ENCODE data around the gene SCEL. TPM values are rescaled to one million over a fixed set of nuclear protein-coding genes. Genes with fewer than 3 reads are reported as not detected.
A peak's percentile ranks its signal among the peaks of the same experiment; 100 is the strongest.

The SCEL gene
- total RNA-seq, 1 donor from 2014 or later, result 0.27 TPM

DNA sequence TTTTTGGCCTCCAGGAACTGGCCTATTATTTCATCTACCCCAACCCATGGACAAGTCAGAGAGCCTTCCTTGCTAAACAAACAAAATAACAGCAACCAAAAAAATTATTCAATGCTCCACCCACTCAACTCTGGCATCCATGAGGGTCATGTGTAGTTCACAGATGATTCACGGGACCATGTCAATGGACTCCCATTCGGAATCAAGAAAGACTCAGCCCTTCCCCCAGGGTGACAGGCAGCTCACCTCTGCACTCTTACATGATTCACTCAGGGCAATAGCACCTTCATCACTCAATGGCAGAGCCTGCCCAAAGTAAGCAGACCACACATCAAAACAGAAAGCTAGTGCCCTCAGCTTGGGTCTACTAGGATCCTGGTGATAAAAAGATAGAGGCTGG lies 14.3 kb upstream of the SCEL start:
- Histone ChIP-seq H3K36me3 (ENCODE audit: insufficient read depth, low read length) (no peaks in the 10 kb centered on the region), H2AFZ (ENCODE audit: low read depth, low read length) (no peak overlapping the region), H3K9me3 (ENCODE audit: insufficient read depth, low read depth, low read length) (no peaks in the 10 kb centered on the region), H3K9ac (ENCODE audit: low read length) (no peak overlapping the region), H3K4me2 (ENCODE audit: low read length) (peak overlapping the region; percentile 62), H4K20me1 (ENCODE audit: insufficient read depth, low read length) (no peaks in the 10 kb centered on the region), H3K27me3 (ENCODE audit: insufficient read depth, low read length) (no peaks in the 10 kb centered on the region), H3K79me2 (ENCODE audit: insufficient read depth, low read length) (no peaks in the 10 kb centered on the region), H3K4me3 (ENCODE audit: insufficient read depth, low read depth, low read length) (no peak overlapping the region), H3K4me1 (ENCODE audit: insufficient read depth, low read length) (peaks cover 20% of the 10 kb centered on the region), H3K27ac (ENCODE audit: low read depth, low read length) (no peak overlapping the region)
- H3K36me3 Mint-ChIP-seq (ENCODE audit: low read depth, unreplicated experiment), result no peaks in the 10 kb centered on the region
- peak overlapping the region; percentile 42 for H3K27ac Mint-ChIP-seq (ENCODE audit: unreplicated experiment)
- H3K9me3 Mint-ChIP-seq (ENCODE audit: unreplicated experiment), result no peaks in the 10 kb centered on the region
- no peak for FAIRE-seq
- H3K4me1 Mint-ChIP-seq (ENCODE audit: low read depth, unreplicated experiment), result peaks cover 14% of the 10 kb centered on the region
- peak; percentile 38 for DNase-seq (ENCODE audit: low read depth)
- no peak overlapping the region for H3K4me3 Mint-ChIP-seq (ENCODE audit: unreplicated experiment)
- no peak for TF ChIP-seq EZH2 (IDR thresholded peaks at IDR 0.05; ENCODE audit: insufficient read depth, low read length)
- no peak for TF ChIP-seq CTCF (IDR thresholded peaks at IDR 0.05; ENCODE audit: insufficient read depth, low read depth, low read length)
- H3K27me3 Mint-ChIP-seq (ENCODE audit: low read depth, unreplicated experiment), result no peaks in the 10 kb centered on the region

DNA sequence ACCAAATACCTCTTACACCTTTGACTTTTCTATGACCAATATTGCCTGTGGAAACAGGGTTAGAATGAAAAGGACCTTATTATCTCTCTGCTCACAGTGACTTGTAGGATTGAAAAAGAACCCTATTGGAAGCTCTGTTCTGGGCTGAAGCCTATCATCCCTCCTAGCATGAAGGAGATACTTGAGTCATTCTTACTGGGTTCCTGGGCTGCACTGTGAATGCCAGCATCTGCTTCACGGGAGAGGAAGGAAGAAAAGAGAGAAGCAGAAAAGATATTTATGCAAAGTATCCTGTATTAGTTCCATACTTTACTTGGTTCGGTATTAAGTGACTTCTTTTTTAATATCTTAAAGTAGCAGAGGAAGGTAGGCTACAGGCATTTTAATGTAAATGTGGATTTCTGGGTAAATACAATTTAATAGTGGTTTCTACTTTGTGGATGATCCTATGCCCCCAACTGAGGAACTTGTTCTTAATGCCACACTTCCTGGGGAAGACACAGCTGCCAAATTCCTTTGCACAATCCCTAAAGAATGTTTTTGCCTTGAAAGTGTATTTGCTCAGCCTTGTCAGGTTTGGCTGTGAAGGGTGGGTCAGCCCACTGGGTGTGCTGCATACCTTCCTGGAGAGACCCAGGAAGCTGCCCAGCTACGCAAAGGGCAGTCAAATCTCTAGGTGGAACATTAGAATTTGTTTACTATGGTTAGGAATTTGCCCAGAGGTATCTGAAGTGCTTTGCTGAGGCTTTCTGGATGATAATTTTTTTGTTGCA lies 13.7 kb upstream of the SCEL start:
- Histone ChIP-seq H4K20me1 (ENCODE audit: insufficient read depth, low read length) (no peaks in the 10 kb centered on the region), H2AFZ (ENCODE audit: low read depth, low read length) (no peak overlapping the region), H3K27ac (ENCODE audit: low read depth, low read length) (no peak overlapping the region), H3K4me3 (ENCODE audit: insufficient read depth, low read depth, low read length) (no peak overlapping the region), H3K79me2 (ENCODE audit: insufficient read depth, low read length) (no peaks in the 10 kb centered on the region), H3K9ac (ENCODE audit: low read length) (no peak overlapping the region), H3K27me3 (ENCODE audit: insufficient read depth, low read length) (no peaks in the 10 kb centered on the region), H3K9me3 (ENCODE audit: insufficient read depth, low read depth, low read length) (no peaks in the 10 kb centered on the region), H3K4me2 (ENCODE audit: low read length) (peak overlapping the region; percentile 62), H3K36me3 (ENCODE audit: insufficient read depth, low read length) (no peaks in the 10 kb centered on the region), H3K4me1 (ENCODE audit: insufficient read depth, low read length) (peaks cover 16% of the 10 kb centered on the region)
- TF ChIP-seq CTCF (IDR thresholded peaks at IDR 0.05; ENCODE audit: insufficient read depth, low read depth, low read length) (no peak), EZH2 (IDR thresholded peaks at IDR 0.05; ENCODE audit: insufficient read depth, low read length) (no peak)
- DNase-seq (ENCODE audit: low read depth), result peak; percentile 69
- H3K27ac Mint-ChIP-seq (ENCODE audit: unreplicated experiment), result peak overlapping the region; percentile 42
- H3K9me3 Mint-ChIP-seq (ENCODE audit: unreplicated experiment), result no peaks in the 10 kb centered on the region
- FAIRE-seq, result no peak
- no peaks in the 10 kb centered on the region for H3K27me3 Mint-ChIP-seq (ENCODE audit: low read depth, unreplicated experiment)
- peaks cover 14% of the 10 kb centered on the region for H3K4me1 Mint-ChIP-seq (ENCODE audit: low read depth, unreplicated experiment)
- H3K4me3 Mint-ChIP-seq (ENCODE audit: unreplicated experiment), result no peak overlapping the region
- H3K36me3 Mint-ChIP-seq (ENCODE audit: low read depth, unreplicated experiment), result no peaks in the 10 kb centered on the region

GRCh38 chr13:77522444-77522843 lies 13.1 kb upstream of the SCEL start:
- no peaks in the 10 kb centered on the region for H4K20me1 ChIP-seq (ENCODE audit: insufficient read depth, low read length)
- H3K79me2 ChIP-seq (ENCODE audit: insufficient read depth, low read length), result no peaks in the 10 kb centered on the region
- Mint-ChIP-seq H3K27me3 (ENCODE audit: low read depth, unreplicated experiment) (no peaks in the 10 kb centered on the region), H3K4me3 (ENCODE audit: unreplicated experiment) (no peak overlapping the region), H3K36me3 (ENCODE audit: low read depth, unreplicated experiment) (no peaks in the 10 kb centered on the region), H3K4me1 (ENCODE audit: low read depth, unreplicated experiment) (peaks cover 14% of the 10 kb centered on the region), H3K27ac (ENCODE audit: unreplicated experiment) (no peak overlapping the region), H3K9me3 (ENCODE audit: unreplicated experiment) (no peaks in the 10 kb centered on the region)
- no peaks in the 10 kb centered on the region for H3K9me3 ChIP-seq (ENCODE audit: insufficient read depth, low read depth, low read length)
- H3K9ac ChIP-seq (ENCODE audit: low read length), result no peak overlapping the region
- no peaks in the 10 kb centered on the region for H3K27me3 ChIP-seq (ENCODE audit: insufficient read depth, low read length)
- H2AFZ ChIP-seq (ENCODE audit: low read depth, low read length), result no peak overlapping the region
- FAIRE-seq, result no peak
- no peak for DNase-seq (ENCODE audit: low read depth)
- H3K36me3 ChIP-seq (ENCODE audit: insufficient read depth, low read length), result no peaks in the 10 kb centered on the region
- no peak overlapping the region for H3K27ac ChIP-seq (ENCODE audit: low read depth, low read length)
- peak overlapping the region; percentile 62 for H3K4me2 ChIP-seq (ENCODE audit: low read length)
- no peak overlapping the region for H3K4me3 ChIP-seq (ENCODE audit: insufficient read depth, low read depth, low read length)
- no peak for TF ChIP-seq CTCF (IDR thresholded peaks at IDR 0.05; ENCODE audit: insufficient read depth, low read depth, low read length)
- H3K4me1 ChIP-seq (ENCODE audit: insufficient read depth, low read length), result peaks cover 16% of the 10 kb centered on the region
